Cerebellar cortex (tissue), 1 donor: ENCODE results near the gene ANKH.

ENCODE experiments used
- DNase-seq: peaks from one replicate; pipeline ENCODE4 v3.0.0-alpha.2; 2015; ENCODE audit warnings: low spot score

ANKH gene

DNA sequence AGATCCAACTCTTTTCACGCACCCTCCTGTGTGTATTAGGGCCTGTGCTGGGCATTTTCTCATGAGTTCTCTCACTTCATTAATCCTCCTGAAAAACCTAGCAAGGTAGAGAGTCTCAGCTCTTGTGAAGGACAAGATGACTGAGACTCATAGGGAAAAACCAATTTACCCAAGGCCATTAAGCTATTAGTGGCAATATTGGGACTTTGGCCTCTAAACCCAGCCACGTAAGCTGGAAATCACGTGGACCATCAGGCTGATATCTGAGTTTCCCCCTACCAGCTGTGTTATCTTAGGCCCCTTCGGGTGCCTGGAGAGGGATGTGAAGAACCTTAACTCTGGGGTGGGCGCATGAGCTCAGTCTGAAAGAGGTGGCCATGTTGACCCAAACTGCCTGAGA is 80.7 kb downstream of the ANKH start:
- no peak for DNase-seq

DNA sequence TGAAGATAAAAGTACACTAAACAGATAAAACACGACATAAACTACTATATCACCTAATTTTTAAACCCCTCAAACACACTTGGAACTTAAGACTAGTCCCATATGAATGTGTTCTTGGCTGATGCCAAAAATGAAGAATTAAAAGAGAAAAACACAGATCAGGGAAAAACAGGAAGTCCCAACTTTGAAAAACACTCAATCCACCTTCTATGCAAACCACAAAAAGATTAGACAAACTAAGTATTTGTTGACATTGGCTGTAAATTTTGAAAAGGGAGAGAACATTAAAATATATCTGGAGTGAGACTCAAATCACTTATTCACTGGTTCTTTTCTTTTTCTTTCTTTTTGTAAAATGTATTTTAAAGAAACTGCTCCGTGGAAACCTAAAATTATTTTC is 81.4 kb downstream of the ANKH start:
- DNase-seq = no peak

DNA sequence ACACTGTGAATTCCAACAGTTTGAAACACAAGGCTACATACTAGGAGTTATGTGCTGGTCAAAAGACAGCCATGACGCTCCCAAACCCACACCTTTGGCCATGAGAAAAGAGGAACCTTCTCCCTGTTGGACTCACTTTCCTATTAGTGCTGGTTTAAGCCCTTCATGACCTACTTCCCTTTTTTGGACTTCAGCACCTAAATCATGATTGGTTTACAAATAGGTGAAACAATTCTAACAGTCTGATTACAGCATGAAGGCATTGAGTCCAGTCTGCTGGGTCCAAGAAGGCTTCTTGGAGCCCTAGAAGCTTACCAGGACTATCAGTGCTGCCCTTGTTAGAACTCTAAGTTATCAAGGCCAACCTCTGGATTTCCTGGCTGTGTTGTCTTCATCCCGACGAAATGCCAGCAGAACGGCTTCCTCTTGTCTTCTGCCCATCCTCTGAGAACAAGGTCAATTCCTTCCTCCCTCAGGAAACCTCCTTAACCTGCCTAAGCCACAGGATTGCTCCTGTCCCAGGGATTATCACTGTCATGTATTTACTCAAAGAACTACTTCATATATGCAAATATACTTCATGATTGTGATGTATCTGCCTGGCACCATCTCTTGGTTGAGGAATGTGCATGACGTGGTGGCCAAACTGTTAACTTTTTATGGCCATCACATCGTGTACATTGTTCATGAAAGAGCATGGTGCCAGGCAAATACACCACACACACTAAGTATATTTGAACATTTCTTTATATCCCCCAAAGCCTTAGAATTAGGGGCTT is 83.6 kb downstream of the ANKH start:
- DNase-seq = peak; percentile 33

DNA sequence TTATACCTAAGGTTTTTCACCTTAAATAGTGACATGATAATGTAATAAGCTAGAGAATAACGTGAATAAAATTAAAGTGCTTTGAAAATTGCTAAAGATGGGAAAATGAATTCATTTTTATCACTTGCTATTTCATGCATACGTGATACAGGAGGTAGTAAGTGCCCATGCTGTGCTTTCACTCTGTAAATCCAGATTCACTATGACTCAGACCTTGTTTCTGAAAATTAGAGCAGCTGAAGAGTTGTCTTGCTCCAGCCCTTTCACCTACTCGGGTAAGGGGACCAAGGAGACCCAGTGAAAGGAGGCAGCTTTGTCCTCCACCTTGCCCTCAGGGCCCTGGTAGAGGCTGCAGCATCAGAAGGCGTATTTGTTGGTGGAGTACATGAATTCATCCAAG is 87.9 kb downstream of the ANKH start:
- DNase-seq = no peak

DNA sequence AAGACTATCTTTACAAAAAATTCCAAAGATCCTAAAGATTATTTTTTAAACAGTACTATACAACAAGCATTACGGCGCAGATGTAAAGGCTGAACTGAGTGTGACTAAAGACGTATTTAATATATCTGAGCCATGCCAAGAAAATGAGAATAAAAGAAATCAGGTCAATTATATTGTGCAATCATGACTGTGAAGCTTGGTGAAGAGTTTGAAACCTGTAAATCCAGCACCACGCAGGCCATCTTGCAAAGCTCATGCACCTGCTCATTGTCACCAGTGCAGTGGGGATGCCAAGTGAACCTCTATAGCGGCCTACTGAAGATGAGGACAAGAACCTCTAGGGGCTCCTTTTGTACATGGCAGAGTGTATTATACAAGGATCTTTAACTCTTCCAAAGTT is 89.0 kb downstream of the ANKH start:
- no peak for DNase-seq

DNA sequence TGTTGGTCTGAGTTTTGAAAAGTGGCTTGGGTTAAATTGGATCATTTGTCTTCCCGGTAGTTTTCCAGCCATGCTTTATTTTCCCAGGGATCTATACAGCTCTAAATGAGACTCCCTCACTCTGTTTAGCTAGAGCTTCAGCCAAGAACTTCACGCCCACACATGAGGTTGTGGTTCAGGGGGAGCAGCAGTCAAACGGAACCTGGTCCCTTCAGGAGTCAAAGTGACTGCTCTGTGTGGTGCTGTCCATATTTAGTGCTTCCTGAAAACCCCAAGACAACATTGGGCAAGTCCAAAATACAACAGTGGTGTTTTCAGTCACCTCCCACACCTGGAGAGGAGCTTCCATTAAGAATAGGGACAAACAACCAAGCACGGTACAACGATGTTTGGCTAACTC is 90.5 kb downstream of the ANKH start:
- no peak for DNase-seq

DNA sequence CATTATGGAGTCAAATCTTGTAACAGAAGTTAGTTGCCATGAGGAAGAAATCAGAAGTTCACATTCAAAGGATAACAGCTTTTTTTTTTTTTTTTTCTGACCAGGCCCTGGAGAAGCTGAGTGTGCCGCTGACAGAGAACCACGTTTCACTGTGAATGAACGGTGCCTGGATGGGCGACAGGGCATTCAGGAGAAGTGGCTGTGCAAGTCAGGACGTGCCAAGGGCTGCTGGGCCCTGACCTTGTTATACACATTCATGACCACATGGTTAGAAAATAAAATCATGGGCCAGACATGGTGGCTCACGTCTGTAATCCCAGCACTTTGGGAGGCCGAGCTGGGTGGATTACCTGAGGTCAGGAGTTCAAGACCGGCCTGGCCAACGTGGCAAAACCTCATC is 91.6 kb downstream of the ANKH start:
- no peak for DNase-seq

DNA sequence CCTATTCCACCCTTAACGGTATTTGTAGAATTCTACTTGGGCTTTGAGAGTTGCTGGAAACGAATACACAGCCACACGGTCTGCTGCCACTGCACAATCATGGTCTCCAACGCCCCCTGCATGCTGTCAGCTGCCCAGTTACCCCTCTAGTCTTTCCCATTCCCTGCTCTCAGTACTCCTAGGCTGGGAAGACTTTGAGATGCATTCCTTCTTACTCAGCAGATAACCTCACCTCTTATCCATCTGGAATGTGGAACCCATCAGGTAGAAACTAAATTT is 92.8 kb downstream of the ANKH start:
- DNase-seq = no peak

DNA sequence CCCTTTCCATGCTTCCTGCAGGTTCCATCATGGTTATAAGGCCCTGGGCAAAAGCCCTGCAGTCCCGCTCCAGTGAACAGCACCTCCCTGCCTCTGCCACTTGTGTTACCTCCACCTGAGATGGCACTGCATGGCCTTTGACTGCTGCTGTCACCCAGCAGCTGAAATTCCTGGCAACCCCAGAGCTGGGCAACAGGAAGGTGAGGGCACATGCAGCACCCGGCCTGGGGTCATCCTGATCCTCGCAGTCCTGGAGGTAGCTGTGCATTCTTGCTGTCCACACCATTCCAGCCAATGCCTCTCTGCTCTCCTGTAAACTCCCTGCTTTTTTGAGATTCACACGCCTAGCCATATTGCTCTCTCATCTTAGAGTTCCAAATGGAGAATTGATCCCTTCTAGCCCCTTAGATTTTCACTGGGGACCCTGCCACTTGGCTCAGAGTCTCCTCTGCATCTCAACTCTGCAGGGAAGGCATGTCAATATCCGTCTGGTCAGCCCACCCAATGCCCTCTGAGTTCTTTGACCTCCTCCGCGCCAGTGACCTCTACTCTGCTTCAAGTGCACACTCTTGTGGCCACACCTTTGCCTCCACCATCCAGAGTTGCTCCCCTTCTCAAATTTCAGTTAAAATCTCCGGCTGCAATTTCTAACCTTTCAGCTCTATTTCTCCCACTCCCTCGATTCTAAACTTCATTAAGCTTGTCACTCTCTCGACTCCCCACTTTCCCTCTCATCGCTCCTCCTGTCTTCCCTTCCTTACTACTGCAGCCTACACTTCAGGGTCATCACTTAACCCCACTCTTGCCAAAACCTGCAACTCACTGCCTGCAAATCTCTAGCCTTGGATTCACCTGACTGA is 93.4 kb downstream of the ANKH start:
- DNase-seq = no peak

DNA sequence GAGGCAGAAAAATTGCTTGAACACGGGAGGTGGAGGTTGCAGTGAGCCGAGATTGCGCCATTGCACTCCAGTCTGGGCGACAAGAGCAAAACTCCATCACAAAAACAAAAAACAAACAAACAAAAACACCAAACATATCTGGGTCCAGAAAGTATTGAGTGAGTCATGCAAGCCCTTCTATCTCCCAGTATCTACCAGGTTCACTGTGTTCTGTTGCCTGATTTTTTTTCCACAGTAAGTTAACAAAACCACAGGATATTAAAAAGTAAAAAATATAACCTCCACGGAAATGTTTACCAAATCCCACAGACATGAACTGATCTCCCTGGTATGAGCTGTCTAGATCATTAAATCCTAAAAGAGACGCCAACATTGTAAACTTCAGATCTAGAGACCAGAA is 94.4 kb downstream of the ANKH start:
- no peak for DNase-seq

DNA sequence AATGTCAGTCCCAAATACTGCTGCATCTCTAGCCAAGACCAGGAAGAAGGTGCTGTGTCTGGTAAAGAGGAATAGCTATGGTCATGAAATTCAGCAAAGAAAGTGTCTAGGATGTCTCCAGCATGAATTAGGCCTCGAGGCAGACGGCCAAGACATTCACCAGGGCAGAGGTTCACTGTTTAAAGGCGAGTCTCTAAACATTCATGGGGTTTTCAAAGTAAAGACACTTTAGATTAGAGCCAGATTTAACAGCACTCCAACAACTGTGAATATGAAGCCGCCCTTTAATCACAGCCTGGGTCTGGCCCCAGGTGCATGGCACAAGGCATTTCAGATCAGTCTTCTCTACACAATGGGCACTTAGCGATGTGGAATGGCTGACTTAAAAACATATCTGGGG is 95.0 kb downstream of the ANKH start:
- no peak for DNase-seq

DNA sequence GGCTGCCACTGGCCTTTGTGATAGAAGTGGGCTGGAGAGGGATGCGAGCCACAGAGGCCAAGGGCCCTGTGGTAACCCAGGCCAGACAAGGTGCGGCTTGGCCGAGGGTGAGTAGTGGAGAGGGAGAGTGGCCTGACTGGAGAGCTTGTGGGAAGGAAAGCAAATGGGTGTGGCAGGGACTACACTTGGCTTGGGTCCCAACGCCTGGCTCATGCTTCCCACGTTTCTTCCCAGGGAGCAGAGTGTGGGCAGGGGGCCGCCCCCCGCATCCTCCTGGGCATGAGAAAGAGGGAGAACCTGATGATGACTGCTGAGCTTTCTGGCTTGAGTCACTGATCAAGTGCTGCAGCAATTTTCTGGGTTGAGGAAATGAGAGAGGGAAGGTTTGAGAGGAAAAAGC is 95.7 kb downstream of the ANKH start:
- no peak for DNase-seq

DNA sequence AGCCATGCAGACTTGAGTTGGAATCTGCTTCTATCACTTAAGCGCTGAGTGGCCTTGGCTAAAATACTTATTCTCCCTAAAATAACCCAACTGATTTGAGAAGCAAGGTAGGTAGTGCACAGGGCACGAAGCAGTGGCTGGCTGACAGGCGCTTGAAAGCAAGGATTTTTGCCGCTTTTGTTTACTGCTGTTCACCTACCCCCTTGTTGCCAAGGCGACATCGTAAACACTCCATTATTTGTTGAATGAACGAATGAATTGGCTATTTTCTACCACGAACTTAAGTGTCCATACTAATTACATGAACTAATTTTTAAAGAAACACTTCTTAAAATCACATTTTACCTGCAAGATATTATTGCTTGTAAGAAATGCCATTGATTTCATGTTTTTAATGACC is 98.0 kb downstream of the ANKH start:
- DNase-seq = no peak

DNA sequence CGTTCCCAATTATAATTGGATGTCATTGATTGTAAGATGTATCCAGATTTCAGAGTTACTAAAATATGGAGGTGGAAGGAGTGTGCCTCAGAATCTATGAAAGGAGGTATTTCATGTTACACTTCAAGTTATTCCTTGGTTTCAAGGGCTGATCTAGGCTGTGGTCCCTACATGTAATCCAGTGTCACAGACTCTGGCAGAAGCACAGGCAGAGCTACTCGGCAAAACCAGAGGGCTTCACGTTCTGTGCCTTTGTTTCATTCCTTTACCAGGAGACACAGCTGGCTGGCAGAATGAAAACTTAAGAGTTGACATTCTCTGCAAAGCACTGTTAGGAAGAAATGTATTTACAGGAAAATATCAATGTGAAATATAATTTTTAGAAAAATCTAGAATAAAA is 99.6 kb downstream of the ANKH start:
- no peak for DNase-seq

DNA sequence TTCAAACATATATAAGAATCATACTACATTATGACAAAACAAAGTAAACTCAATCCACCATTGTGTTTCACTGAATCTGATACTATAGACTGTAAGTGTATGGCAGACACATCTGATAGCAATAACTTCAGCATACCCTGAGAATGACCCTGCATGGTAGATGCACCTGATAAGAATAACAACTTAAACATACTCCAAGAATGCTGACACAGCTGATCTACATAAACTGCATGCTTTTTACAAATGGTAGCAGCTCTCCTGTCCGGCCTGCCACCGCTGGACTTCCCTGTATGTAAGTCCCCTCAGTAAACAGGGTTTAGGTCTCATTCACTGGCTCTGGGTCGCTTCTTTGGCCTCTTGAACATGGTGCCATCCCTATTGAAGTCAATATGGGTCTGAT is 100.4 kb downstream of the ANKH start:
- DNase-seq = no peak

DNA sequence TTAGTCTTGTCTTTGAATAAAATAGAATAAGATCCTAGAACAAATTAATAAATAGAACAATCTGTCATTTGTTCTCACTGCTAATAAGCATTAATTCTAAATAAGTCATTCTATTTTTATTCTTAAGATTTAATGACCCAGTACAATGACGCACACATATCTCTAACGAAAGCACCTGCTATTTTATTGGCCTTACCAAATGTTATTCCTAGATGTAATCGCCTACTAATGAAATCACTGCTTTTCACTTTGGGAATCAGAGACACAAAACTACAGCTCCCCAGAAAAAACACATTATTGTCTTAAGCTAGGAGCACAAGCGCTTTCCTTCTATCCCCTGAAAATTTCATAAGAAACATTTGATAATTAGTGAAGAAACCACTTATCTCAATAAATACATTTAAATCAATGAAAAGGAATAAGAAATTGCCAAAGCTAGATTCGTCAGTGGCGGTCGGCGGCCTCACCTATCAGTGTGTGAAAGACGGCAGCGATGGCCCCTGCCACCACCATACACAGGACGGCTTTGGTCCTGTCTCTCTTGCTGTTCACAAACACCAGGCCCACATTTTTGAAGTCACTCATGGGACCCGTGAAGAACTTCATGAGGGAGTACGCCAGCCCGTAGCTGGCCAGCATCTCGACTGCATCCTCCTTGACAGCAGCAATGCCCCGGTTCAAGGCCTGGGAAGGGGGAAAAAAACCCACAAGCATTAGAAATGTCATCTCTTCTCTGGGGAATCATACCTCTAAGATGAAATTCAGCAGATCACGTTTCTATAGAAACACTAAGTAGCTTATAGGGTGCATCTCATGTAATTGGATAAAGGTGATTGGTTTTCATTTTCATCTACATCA is 102.8 kb downstream of the ANKH start:
- no peak for DNase-seq

DNA sequence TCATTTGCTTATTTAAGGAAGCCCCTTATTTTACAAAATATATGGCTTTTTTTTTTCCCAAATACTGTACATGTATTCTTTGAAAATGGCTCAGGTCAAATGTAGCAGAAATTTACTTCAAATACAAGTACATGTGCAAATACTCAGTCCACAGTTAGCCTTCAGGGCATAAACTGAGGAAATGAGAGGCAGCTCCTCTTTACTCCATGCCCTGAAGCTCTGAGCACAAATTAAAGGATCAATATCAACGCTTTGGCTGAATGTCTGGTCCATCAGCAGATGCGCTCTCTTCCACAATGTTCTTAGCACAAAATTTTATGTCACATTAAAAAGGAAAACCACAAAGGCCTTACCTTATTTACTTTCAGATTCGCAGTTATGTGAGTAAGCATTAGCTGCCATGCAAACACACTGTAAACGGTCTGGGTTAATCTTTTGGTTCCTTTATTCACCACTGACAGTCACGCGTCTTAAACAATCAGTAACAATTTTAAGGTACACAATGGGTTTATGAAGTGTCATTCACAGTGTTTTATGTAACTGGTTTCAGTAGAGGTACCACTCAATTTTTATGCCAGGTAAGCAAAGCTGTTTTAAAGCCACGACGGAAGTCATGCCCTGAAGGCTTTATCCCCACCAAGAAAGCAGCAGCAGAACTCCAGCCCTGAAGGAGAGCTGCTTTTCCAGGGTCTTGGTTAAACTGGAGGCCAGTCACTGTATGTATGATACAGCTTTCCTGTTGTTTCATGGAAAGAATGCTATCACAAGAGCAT is 103.7 kb downstream of the ANKH start:
- DNase-seq = peak; percentile 54

DNA sequence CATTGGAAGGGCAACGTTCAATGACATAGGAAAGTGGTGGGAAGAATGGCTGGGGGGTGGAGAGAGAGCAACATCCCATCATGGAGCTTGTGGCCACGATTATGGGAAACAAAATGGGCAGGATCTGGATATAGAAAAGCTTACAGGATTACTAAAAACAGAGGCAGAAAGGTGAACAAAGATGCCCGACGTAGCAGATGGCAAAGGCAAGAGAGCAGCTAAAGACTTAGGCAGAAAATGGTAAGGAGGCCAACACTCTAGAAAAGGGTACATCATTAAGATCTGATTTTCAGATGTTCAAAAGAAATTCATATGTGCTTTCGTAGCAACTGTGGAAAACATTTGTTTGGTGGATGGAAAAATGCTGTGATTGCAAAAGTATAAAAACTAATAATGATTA is 104.5 kb downstream of the ANKH start:
- peak; percentile 47 for DNase-seq

DNA sequence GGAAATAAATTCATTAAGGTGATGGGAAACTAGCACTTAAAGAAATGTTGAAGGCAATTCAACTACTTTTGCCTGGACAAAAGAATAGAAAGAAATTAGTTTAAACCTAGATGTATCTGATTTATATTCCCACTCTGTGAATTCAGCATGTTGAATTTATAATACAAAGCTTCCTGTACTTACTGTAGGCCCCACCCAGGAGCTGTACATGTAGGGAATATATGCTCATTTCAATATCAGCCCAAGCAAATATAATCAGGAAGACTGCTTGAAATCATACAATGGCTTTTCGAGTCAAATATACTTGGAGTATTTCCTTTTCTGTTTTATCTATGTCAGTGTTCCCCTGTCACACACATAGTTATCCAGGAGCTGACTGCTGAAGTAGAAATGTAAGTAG is 105.0 kb downstream of the ANKH start:
- DNase-seq = no peak

DNA sequence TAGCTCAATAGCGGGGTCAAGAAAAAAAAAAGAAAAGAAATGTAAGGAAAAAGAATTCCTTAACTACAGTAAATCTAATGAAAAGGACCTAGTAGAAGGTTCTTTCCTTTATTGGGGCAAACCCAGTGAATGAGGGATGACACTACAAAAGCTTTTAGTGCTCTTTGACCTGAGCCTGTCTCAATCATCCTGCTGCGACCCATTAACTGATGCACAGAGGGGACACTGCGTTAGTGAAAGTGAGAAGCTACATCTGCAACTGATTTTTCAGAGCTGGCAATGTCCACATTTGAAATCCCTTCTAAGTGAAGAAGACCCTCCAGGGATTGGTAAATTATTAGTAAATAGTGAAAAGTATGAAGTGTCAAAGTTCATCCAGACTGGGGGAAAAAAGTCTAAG is 106.0 kb downstream of the ANKH start:
- DNase-seq = no peak

DNA sequence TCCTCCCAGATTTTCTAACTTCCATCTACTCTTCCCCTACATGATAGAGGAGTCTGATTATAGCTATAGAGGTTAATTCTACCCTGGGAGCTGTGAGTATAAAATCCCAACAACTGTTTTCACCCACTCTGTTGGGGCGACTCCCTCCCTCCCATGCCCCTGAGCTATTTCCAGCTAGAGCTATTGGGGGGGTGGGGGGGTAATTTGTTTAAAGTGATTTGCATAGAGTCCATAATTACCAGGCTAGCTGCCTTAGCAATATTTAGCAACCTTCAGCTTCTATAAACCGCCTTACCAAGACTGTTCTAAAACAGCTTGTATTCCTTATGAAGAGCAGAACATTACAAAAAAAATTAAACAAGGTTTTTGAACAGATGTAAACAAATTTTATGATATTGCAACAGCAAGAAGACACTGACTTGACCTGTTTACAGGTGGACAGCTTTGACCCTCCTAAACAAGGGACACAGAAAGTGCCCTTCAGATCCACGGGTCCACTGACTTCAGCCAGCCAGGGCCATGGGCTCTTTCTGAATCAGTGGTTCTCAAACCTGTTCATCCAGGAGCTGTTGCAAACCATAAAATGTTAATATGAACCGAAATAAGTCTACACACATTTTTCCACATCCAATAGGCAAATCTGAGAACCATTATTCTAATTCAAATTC is 108.9 kb downstream of the ANKH start:
- DNase-seq = no peak
